Suppressor macrophage treated with lipopolysaccharide for 4 hours (primary cell): ENCODE measurements around the gene CCR2.
"Not testable (repeated sequence)": the region's sequence is repeated elsewhere in the genome, so short reads cannot be mapped to it uniquely, and the experiment has no call there.

Experiments
- DNase-seq: peaks from one replicate; pipeline ENCODE4 v3.0.0-alpha.2; 2020

The CCR2 gene

DNA sequence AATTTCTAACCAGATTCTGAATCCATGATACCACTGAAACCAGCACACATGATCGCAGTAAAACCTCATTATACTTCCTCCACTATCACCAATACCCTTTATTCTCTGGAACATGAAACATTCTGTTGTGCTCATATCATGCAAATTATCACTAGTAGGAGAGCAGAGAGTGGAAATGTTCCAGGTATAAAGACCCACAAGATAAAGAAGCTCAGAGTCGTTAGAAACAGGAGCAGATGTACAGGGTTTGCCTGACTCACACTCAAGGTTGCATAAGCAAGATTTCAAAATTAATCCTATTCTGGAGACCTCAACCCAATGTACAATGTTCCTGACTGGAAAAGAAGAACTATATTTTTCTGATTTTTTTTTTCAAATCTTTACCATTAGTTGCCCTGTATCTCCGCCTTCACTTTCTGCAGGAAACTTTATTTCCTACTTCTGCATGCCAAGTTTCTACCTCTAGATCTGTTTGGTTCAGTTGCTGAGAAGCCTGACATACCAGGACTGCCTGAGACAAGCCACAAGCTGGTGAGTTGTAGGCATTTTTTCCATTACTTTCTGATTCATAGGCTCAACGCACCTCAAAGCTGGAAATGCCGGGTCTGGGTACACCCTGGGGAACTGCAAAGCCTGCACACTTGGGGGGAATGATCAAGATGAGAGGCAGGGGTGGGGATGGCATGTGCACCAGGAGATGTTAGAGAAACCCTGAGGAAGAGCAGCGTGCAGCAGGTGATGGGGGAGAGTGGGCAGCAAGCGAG, at the start of gene CCR2:
Gene CCR2, plus strand, starts transcription at position 465 of the 764 bp plus-strand sequence. CDS start 3,417 bp downstream, outside the sequence.
- peak; percentile 37 for DNase-seq

DNA sequence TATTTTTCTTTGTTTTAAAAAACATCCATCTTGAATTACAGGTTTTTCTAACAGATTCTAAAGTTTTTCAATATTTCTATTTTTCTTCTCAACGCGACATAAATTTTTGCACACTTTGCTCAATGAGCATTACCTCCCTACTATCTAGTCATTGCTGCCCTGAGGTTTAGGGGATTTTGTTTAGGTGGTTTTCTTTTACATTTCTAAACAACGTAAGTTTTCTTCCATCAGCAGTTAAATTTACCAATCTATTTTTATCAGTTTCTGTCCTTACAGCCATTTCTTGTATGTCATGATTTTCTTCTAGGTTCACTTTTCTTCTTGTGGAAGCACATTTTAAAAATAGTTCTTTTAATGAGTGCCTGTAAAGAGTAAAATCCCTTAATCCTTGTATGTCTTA, 49.2 kb upstream of the CCR2 start:
- no peak for DNase-seq

DNA sequence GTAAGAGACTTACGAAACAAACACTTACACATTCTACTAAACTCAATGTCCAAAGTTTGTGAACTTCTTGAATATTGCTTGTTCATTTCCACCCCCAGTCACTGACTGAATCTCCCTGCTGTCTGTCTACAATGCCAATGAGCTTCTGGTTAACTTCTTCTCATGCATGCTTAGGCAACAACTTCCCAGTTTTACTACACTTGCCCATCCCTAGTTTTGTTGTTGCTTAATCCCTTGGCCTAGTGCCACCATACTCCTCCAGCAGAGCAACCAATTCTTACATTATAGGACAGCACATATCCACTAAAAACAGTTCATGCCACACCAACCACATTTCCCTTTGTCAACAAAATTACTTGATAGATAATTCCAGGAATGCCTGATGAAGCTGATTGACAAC, 40.9 kb upstream of the CCR2 start:
- DNase-seq, result peak; percentile 96

DNA sequence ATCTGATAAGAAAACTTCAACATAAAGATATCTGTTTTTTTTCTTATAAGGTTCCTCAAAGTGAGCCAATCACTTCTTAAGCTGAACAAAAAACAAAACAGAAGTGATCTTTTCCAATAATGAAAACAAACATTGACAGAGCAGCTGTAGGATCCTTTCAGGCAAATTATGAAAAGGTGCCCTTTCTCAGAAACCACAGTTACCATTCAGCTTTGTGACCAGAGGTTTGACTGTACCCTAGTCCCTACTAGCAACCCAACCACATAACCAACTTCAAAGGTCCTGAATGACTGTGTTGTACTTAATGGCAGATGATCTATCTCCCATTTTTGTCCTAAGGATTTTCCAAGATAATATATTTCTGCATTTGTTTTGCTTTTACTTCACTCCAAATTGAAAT, 39.4 kb upstream of the CCR2 start:
- peak; percentile 52 for DNase-seq

DNA sequence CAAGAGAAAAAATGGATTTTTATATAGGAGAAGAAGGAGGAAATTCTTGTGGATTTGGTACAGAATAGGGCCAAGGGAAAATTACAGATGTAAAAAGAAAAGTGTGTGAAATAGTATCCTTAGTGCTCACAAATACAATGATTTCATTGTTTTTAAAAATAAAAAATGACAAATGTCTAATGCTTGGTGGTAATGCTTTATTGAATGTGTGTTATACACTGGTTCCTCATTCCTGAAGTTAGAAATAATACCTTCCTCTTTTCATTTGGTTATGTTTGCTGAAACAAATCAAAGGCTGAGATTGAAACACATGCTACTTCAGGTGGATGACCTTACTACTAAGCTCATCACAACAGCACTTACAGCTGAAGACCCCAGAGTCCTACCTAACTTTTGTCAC, 37.7 kb upstream of the CCR2 start:
- DNase-seq, result peak; percentile 65

DNA sequence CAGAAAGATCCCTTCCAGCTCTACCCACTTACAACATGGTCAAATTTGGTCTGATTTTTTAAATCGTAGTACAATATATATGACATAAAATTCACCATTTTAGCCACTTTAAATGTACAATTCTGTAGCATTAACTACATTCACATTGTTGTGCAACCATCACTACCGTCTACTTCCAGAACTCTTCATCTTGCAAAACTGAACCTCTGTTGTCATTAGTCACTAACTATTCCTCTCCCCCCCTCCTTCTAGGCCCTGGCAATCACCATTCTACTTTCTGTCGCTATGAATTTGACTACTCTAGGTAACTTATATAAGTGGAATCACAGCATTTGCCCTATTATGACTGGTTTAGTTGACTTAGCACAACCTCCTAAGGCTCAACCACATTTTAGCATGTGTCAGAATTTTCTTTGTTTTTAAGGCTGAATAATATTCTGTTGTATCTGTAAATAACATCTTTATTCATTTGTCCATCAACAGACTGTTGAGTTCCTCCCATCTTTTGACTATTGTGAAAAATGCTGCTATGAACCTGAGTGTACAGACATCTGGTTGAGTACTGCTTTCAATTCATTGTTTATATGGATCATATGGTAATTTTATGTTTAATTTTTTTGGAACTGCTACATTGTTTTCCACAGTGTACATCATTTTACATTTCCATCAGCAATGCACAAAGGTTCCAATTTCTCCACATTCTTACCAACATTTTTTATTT, 35.5 kb upstream of the CCR2 start:
- peak; percentile 84 for DNase-seq

DNA sequence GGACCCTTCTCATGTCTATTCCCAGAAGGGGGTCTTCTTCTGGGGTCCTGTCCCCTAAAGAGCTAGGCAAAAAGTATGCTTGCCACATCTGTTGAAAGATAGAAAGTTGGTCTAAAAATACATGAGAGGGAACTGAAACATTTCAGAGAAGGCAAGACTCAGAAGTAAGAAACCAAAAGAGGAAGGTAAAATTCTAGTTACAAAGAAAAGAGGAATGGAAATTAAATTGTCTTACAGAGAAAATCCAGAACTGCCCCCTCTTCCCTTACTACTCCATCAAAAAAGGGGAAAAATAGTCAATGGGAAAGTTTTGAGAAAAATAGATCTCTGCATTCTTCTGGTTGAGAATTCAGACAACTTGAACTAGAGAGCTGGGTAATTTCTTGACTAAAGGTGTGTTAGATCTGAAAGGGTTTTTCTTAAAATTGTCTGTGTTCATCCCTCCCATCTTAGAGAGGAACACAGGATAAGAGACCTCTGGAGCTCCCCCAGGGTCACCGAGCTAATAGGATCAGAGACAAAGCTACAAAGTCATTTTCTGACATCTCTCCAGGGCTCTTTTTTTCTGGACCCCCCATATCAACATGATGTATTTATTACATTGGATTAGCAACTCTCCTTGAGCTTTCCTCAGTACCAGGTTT, 32.3 kb upstream of the CCR2 start:
- peak; percentile 78 for DNase-seq

DNA sequence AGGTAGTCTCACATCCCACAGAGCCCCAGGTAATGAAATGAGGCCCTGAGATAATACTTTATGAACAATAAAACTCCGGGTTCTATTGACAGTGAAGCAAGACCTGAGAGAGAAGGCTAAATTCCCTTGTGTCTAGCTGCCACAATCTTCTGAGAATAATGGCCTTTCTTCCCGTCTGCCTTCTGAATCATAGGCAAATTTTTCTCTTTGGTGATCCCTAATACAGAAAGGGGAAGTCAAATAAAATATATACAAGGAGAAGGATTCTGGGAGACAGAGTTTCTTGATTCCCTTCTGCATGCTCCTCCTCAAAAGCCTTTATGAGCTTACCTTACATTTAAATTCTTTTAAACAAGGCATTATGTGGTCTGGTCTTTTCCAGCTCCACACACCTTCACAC, 29.9 kb upstream of the CCR2 start:
- DNase-seq, result peak; percentile 89

DNA sequence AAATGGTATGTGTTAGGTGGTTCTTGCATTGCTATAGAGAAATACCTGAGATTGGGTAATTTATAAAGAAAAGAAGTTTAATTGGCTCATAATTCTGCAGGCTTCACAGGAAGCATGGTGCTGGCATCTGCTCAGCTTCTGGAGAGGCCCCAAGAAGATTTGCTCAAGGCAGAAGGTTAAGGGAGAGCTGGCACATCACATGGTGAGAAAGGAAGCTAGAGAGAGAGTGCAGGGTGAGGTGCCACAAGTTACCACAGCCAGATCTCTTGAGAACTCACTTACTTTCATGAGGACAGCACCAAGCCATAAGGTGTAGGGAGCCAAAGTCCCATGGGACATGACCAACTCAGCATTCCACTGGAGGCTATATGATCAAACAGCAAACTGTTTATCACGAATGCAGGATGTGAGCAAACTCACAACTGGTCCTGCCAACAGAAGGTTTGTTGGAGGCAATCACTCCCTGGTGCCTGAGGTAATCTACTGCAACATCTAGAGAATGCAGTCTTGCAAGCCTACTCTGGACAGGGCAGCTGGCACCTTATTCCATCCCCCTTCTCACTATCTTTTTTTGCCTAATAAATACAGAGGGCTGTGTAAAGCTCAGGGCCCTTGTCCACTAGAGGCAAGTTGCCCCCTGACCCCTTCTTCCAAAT, 28.1 kb upstream of the CCR2 start:
- DNase-seq, result no peak

DNA sequence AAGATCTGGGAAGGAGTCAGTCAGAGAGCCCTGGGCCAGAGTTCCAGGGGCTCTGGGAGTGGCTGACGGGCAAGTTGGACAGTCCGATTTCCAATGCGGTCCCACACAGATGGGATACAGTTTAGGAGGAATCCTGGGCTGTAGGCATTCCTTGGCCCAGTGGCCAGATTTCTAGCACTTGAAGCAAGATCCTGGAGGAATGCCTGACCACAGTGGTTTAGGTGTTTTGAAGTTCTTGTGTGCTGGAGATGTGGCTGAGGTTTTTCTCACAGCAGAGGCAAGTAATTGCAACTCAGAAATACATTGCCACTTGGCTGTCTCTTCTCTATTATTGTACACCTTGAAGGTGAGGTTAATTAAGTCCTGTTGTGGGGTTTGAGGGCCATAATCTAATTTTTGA, 23.2 kb upstream of the CCR2 start:
- not testable (repeated sequence) for DNase-seq

DNA sequence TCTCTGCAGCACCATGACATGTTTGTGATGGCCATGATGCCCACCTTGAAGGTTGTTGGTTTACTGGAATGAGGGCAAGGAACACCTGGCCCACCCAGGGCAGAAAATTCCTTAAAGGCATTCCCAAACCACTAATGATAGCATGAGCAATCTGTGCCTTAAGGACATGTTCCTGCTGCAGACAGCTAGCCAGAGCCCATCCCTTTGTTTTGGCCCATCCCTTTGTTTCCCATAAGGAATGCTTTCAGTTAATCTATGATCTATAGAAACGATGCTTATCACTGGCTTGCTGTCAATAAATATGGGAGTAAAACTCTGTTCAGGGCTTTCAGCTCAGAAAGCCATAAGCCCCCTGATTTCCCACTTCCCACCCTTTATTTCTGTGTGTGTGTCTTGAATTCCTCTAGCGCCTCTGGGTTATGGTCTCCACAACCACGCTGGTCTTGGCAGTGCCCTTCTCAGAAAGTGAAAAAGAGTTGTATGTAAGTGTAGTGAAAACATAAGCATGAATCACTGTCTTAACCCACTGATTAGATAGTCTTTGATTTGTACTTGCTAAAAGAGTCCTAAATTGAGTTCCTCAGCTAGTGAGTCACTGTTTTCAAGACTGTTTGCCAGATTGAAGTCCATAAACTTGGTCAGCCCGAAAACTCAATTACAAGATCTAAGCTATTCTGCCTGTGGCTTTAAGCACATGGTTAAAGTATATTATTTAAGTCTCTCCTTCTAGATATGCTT, 19.0 kb upstream of the CCR2 start:
- no peak for DNase-seq

DNA sequence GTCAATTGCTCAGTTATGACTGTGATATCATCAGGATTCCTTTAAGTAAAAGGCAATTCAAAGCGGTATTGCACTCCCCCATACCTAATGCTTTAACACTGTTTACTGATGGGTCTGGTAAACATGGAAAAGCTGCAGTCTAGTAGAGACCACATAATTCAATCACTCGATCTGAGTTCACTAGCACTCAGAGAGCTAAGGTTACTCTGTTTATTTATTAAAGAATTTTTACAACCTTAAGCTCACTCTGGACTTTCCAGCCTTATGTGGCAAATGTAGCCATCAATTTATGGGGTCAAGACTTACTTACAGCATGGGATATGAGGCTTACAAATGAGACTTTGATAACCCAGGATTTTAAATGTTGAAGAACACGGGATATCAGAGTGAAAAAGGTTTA, 18.4 kb upstream of the CCR2 start:
- DNase-seq, result no peak

DNA sequence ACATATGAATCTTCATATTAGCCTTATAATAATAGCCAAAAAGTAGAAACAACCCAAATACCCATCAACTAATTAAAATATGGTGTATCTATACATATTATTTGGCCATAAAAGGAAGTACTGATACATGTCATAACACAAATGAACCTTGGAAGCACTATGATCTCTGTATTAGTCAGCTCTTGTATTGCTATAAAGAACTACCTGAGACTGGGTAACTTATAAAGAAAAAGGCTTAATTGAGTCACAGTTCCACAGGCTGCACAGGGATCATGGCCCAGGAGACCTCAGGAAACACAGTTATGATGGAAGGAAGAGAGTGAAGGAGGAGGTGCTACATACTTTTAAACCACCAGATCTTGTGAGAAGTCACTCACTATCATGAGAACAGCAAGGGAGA, 16.0 kb upstream of the CCR2 start:
- DNase-seq, result no peak

DNA sequence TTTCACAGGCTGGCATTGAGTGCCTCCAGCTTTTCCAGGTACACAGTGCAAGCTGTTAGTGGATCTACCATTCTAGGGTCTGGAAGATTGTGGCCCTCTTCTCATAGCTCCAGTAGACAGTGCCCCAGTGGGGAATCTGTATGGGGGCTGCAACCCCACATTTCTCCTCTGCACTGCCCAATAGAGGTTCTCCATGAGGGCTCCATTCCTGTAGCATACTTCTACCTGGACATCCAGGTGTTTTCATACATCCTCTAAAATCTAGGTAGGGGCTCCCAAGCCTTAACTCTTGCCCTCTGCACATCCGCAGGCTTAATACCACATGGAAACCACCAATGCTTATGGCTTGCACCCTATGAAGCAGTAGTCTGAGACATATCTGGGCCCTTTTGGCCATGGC, 15.1 kb upstream of the CCR2 start:
- no peak for DNase-seq

DNA sequence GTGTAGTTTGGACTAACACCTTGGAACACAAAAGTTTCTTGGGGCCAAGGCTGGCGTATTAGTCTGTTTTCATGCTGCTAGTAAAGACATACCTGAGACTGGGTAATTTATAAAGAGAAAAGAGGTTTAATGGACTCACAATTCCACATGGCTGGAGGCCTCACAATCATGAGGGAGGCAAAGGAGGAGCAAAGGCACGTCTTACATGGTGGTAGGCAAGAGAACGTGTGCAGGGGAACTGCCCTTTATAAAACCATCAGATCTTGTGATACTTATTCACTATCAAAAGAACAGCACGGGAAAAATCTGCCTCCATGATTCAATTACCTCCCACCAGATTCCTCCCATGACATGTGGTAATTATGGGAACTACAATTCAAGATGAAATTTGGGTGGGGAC, 9.4 kb upstream of the CCR2 start:
- DNase-seq, result no peak

DNA sequence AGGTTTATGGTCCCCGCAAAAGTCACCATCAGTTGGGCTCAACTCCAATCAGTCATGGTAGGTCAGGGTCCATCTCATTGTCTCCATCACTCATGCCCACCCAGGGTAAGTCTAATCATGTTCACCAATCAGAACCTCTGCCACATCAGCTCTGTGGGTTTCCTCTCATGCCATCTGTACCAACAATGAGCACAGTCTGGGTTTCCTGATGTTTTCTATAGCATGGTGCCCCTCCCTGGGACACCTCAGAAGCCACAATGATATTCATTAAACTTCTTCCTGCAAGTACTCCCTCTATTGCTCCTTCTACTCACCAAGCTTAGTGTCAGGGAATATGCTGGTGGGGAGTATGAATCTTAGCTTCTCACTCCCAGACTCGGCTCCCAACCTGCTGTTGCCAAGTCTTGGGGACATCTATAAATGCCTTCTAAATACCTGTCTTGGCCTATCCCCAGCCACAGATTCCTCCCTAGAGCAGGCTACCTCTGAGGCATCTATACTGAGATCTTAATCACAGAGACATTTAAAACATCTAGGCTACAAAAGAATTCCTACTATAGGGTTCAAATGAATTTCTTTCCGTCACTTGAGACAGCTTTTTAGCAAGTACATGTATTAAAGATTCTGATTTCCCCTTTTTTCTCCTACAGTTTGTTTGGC, 5.0 kb upstream of the CCR2 start:
- DNase-seq, result no peak

DNA sequence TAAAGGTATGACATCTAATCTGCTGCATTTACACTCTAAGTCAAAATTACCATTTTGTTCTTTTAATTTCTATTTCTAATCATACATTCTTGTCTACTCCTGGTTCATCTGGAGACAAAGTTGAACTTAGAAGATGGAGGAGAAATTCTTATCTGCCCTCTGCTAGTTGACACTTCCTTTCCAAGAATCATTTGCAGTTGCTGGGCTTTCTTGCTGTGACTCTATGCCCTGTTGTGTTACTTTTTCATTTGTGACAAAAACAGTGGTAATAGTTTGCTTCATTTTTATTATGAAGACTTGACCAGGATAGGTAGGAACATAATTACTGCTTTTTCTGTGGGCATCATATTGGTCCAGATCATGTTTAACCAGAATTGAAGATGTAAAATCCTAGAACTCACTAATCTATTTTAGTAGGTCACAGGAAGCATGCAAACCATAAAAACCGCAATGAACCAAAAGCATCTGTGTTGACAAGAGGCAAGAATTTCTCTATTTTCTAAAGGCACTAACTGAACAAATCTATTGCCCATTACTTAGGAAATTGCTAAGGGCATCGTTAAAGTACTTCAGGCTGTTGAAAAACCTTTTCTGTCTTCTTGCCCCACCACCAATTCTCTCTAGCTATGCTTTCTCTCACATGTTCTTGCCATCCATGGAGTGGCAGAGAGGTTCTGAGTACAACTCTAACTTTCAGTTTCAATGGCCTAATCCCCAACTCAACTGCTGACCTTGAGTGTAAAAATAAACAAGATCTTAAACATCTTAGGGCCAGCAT, 4.2 kb upstream of the CCR2 start:
- peak; percentile 45 for DNase-seq

DNA sequence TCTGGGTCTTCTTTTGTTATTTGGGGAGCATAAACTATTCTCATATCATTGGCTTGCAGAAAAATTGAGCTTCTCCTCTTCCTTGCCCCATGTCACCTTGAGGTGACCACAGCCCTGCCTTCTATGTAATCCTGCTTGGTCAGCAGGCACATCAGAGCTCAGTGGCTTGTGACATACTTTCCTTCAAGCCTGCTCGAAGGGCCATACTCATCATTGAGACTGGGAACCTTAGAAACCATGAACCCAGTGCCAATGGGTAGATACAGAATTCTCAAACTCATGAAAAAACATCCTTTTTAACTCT, 3.7 kb upstream of the CCR2 start:
- no peak for DNase-seq

DNA sequence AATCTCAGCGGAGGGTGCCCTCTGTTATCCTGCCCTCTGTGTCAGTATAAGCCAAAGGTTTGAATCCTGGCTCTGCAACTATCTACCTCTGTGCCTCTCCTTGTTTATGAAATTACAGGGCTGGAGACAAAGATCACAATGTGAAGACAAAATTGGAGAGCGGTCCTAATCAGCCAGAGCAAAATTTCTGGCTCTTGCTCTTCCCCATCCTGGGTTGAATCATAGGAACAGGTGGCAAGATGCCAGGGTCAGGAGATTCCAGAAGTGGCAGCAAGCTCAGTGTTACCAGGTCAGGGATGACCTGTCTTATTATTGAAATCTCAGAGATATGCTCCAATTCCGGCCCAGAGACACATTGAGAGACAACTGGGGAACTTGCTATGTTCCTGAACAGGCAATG, 2.3 kb upstream of the CCR2 start:
- no peak for DNase-seq

DNA sequence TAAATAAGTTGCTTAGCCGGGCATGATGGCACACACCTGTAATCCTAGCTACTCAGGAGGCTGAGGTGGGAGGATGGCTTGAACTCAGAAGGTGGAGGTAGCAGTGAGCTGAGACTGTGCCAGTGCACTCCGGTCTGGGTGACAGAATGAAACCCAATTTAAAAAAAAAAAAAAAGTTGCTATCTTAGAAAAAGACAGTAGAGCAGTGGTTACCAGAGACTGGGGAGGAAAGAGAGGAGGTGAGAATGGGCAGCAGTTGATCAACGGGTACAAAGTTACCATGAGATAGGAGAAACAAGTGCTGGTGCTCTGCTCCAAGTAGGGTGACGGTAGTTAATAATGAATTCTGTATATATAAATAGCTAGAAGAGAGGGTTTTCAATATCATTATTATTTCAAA, 821 bp upstream of the CCR2 start:
- no peak for DNase-seq

DNA sequence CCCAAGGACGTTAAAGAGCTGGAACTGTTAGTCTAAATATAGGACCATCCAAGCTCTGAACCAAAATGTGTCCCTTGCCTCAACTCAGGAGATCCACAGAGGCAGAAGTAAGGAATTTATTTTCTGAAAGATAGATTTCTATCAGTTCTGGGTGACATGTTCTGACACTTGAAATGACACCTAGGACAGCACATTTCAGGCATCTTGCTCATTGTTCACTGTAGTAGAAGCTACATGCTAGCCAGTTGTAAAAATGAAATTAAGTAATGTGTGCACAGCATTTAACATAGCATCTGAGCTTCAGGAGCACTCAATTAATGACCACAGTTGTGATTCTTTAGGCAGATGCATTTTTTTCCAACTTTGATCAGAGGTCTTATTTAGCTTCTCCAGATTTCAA, 567 bp downstream of the CCR2 start:
- DNase-seq, result no peak

DNA sequence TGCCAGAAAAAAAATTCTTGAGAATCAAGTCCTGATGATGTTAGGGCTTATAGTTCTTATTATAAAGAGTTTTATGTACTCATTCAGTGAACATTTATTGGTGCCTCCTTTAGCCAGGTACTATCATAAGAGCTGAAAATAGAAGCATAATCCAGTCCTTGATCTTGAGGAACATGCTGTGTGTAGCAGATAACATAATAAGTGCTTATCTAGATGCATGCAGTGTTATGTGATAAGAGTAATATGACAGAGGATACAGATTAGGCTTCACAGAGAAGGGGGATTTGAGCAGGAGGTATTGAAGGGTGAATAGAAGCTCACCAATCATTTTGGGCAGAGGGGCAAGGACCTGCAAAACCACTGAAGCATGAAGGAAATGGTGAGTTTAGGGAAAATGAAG, 1.1 kb downstream of the CCR2 start:
- DNase-seq, result no peak
